Breast epithelium (tissue), 3 donors: ENCODE measurements around the gene PFKFB3.

Experiments used
- POLR2A ChIP-seq: fragments of 450-650 bp; IDR thresholded peaks from one replicate; pipeline ENCODE4 v1.6.1; 2016; ENCODE audit warnings: antibody characterized with exemption, mild to moderate bottlenecking, moderate library complexity
- POLR2AphosphoS5 ChIP-seq, 3 donors: sonication (generic); formaldehyde crosslinking; IDR thresholded peaks; one replicate each; pipeline ENCODE4 v1.6.1; 2017; ENCODE audit warnings: antibody characterized with exemption in 3 of 3
- TF ChIP-seq, protein P1 (sequence below), 3 donors: fragments of 450-650 bp; IDR thresholded peaks; one replicate each; pipeline ENCODE4 v1.5.1; 2016 to 2017; ENCODE audit warnings: antibody characterized with exemption in 3 of 3, mild to moderate bottlenecking in 3 of 3, moderate library complexity in 3 of 3

DNA sequence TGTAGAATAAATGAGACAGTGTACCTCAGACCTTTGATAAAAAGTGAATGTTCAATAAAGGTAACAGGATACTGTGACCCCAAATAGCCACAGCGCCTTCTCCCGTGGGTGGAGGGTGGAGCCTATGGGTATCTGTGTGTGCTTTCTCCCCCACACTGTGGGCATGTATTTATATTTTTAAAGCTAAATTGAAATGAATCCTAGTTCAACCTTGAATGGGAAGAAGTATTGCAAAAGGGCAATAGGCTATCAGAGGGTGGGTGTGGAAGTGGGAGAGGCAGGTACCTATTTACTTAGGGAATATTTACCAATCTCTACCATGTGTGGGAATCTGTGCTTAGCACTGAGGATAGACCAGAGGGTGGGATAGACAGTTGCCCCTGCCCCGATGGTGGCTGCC lies 68.9 kb downstream of the PFKFB3 start:
- no peak for TF ChIP-seq POLR2AphosphoS5 (IDR thresholded peaks at IDR 0.05)
- TF ChIP-seq, protein P1, sequence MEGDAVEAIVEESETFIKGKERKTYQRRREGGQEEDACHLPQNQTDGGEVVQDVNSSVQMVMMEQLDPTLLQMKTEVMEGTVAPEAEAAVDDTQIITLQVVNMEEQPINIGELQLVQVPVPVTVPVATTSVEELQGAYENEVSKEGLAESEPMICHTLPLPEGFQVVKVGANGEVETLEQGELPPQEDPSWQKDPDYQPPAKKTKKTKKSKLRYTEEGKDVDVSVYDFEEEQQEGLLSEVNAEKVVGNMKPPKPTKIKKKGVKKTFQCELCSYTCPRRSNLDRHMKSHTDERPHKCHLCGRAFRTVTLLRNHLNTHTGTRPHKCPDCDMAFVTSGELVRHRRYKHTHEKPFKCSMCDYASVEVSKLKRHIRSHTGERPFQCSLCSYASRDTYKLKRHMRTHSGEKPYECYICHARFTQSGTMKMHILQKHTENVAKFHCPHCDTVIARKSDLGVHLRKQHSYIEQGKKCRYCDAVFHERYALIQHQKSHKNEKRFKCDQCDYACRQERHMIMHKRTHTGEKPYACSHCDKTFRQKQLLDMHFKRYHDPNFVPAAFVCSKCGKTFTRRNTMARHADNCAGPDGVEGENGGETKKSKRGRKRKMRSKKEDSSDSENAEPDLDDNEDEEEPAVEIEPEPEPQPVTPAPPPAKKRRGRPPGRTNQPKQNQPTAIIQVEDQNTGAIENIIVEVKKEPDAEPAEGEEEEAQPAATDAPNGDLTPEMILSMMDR (IDR thresholded peaks at IDR 0.05): no peak
- no peak for TF ChIP-seq POLR2A
